CD1c-positive myeloid dendritic cell (primary cell): ENCODE results near the gene AP1S3.
"Not testable (repeated sequence)": the region's sequence is repeated elsewhere in the genome, so short reads cannot be mapped to it uniquely, and the experiment has no call there.

Experiments
- DNase-seq: peaks from one replicate; pipeline ENCODE4 v3.0.0-alpha.2; 2016; ENCODE audit errors: extremely low spot score

AP1S3 gene

DNA sequence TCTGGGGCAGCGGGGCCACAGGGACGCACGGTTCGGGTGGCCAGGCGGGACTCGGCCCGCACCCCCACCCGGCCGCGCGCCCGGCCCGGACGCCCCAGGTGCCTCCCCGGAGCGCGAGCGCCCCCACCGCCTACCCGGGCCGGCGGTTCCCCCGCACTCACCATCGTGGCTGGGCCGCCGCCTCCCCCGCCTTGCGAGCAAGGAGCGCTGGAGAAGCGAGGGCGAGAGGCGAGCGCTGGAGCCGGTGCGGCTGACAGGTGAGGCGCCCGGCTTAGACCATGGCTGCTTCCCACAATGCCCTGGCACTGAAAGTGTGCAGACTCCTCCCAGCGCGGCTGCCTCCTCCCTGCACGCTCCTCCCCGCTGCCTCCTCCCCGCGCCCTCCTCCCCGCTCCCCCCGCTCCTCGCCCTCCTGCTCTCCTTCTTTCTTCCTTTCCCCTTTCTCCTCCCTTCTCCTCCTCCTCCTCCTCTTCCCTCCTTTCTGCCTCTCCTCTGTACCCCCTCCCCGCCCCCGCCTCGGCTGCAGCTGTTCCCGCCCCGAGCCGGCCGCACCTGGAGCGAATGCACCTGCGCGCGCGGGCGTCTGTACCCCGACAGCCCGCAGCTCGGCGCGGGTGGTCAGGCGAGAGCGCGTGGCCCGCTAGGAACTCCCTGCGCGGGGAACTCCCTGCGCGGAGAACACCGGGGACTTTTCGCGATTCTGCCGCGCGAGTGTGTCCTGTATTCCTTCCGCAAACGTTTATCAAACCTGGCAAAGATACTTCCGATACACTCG lies at the start of gene AP1S3:
TSS of gene AP1S3 (minus strand) at position 296 of the 775 bp plus-strand sequence. CDS start at position 164, 132 bp downstream.
- DNase-seq: peak; percentile 67

- DNase-seq: no peak
These were observed 49.7 kb upstream of the AP1S3 start for GRCh38 chr2:223887127-223887526.

GRCh38 chr2:223886726-223887125 lies 49.3 kb upstream of the AP1S3 start:
- no peak for DNase-seq

DNA sequence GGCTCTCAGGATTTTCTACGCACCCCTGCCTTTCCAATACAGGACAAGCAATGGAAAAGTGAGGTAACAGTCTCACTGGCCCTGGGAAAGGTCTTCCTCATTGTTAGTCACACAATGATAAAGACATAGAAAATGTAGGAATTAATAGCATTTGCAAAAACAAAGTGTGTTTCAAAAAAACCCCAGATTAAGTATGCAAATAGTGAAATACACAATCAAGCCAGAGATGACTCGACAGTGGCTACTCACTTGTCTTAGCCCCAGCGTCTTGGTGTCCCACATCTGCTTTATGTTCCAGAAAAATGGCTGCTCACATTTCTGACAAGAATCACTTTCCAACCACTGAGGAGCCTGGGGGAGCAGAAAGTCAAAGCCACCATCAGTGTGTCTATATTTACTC lies 47.0 kb upstream of the AP1S3 start:
- no peak for DNase-seq

- no peak for DNase-seq
These were observed 45.3 kb upstream of the AP1S3 start for GRCh38 chr2:223882715-223883114.

DNA sequence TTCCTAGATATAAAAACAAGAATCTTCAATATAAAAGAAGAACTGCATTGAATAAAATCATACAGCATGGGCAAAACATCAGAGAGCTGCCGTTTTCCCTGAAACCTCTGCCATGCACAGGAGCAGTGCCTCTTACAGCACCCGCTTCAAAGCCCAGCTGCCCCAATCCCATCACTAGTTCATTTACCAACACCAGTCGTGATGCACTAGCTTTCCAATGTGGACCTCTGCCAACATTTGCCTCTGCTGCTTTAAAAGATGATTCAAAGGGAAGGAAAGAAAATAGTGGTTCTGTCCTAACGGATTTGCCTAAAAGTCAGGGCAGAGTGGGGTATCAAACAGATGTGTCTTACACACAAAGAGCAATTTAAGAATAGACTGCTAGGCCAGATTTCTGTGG lies 43.4 kb upstream of the AP1S3 start:
- no peak for DNase-seq

GRCh38 chr2:223877721-223878410 lies 40.5 kb upstream of the AP1S3 start:
- DNase-seq: no peak

DNA sequence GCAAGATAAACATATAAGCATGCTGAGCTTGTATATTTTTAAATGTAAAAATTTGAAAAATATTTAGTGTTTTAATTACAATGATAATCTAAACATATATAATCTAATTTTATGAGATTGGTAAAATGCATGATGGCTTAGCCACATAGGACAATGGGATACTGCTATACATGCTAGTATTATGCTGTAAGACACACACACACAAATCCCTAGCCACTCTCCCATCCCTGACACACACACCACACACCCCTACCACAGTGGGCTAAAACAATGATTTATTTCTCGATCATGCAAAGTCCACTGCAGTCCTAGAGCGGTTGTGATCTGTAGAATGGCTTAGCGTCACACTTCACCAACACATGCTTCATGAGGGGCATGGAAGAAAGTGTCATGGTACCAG lies 36.3 kb upstream of the AP1S3 start:
- DNase-seq: no peak

DNA sequence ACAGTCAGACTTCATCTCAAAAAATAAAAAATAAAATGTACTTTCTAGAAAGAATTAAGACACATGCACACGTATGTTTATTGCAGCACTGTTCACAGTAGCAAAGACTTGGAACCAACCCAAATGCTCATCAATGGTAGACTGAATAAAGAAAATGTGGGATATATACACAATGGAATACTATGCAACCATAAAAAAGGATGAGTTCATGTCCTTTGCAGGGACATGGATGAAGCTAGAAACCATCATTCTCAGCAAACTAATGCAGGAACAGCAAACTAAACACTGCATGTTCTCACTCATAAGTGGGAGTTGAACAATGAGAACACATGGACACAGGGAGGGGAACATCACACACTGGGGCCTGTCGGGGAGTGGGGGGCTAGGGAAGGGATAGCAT lies 35.4 kb upstream of the AP1S3 start:
- not testable (repeated sequence) for DNase-seq

- not testable (repeated sequence) for DNase-seq
These were observed 34.3 kb upstream of the AP1S3 start for GRCh38 chr2:223871661-223872060.

GRCh38 chr2:223870840-223871611 lies 33.6 kb upstream of the AP1S3 start:
- peak; percentile 38 for DNase-seq

- DNase-seq: no peak
These were observed 30.6 kb upstream of the AP1S3 start for GRCh38 chr2:223868005-223868404.

DNA sequence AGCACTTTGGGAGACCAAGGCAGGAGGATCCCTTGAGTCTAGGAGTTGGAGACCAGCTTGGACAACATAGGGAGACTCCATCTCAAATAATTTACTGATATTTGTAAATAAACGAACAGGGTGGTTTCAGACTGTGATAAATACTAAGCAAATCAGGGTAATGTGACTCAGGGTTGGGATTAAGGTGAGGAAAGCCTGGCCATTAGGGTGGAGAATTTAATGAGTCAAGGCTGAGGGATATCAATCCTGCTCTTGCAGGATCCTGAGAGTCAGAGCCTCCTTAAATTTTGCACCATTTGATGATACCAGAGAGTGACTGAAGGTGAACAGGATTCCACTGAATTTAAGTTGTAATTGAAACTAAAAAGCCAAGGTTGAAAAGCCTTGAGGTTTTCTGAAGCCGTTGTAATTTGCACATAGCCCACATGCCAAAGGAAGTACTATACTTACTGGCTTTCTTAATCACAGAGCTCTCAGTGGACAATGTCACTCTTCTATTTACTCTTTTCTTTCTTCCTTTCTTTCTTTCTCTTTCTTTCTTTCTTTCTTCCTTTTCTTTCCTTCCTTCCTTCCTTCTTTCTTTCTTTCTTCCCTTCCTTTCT lies 28.6 kb upstream of the AP1S3 start:
- no peak for DNase-seq

- DNase-seq: peak; percentile 16
These were observed 27.7 kb upstream of the AP1S3 start for GRCh38 chr2:223865124-223865523.

- DNase-seq: no peak
These were observed 26.1 kb upstream of the AP1S3 start for GRCh38 chr2:223863491-223863890.

- no peak for DNase-seq
These were observed 23.7 kb upstream of the AP1S3 start for GRCh38 chr2:223860809-223861738.

GRCh38 chr2:223859070-223859469 lies 21.7 kb upstream of the AP1S3 start:
- no peak for DNase-seq

DNA sequence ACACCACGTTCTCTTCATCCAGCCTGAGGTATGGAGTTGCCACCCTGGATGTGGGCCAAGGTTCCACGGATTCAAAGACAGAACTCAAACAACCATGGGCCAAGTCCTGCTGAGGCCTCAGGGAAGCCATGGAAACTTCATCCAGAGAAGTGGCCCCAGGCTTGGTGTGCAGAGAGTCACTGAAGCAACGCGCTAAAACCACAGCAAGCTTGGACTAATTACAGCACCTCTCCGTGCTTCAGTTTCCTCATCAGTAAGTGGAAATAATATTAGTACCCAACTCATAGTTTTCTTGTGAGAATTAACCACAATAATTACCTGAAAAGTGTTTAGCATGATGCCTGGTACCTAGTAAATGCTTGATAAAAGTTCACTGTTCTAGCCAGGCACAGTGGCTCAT lies 19.2 kb upstream of the AP1S3 start:
- DNase-seq: no peak

DNA sequence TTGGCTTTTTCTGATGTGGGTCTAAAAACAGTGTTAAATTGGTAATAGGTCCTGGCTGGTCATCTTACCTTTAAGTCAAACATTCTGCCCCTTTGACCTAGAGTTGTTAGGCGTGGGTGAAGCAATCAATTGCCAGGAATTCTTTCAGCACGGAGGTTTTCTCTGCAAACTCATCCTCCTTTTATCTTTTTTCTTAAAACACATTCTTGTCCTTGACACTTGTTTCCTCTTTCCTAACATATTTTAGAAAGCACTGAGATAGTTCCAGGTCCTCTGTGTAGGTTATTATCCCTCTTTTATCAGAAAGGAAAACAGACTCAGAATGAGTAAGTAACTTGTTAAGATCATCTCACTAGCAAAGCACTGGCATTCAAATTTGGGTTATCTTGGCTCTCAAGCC lies 18.6 kb upstream of the AP1S3 start:
- no peak for DNase-seq

DNA sequence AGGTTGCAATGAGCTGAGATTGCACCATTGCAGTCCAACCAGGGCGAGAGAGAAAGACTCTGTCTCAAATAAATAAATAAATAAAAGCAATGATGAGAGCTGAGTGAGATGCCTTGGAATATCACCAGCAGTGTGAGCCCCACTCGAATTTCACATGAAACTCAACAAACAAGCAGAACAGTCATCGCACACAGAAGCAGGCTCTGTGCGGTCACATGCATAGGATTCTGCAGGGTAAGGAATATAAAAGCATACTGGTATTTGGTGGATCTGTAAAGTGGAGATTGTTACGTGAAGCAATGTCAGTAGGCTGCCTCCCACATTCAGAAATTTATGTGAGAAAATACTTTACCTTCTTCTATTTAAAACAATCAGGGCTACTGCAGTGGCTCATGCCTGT lies 18.0 kb upstream of the AP1S3 start:
- DNase-seq: no peak

DNA sequence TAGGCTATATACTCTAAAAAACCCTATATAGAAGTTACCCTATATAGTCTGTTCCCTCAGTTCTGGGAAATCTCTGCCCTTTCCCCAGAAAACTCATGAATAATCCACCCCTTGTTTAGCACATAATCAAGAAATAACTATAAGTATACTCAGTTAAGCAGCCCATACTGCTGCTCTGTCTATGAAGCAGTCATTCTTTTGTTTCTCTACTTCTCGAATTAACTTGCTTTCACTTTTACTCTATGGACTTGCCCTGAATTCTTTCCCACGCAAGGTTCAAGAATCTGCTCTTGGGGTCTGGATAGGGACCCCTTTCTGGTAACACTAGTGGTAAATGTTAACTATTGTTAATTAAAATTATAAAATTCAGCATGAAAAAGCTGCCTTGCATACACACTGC lies 17.4 kb upstream of the AP1S3 start:
- DNase-seq: no peak
